AG10803 (cell line): ENCODE results near the gene METTL22.

Experiments used
- DNase-seq: peaks from one replicate; pipeline ENCODE4 v3.0.0; 2010; ENCODE audit warnings: low read depth
- H3K4me3 ChIP-seq: 2 replicates; pipeline ENCODE4 v1.5.1; 2011; ENCODE audit warnings: mild to moderate bottlenecking, low read length, control low read depth
- CTCF ChIP-seq: conservative IDR thresholded peaks from 2 replicates; pipeline ENCODE4 v1.5.1; 2011; ENCODE audit warnings: mild to moderate bottlenecking, low read length, control low read depth, inconsistent platforms

The METTL22 gene, protein sequence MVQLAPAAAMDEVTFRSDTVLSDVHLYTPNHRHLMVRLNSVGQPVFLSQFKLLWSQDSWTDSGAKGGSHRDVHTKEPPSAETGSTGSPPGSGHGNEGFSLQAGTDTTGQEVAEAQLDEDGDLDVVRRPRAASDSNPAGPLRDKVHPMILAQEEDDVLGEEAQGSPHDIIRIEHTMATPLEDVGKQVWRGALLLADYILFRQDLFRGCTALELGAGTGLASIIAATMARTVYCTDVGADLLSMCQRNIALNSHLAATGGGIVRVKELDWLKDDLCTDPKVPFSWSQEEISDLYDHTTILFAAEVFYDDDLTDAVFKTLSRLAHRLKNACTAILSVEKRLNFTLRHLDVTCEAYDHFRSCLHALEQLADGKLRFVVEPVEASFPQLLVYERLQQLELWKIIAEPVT

GRCh38 chr16:8621572-8622314 lies at the start of gene METTL22:
TSS of gene METTL22 (plus strand) at chr16:8621698. CDS start at chr16:8625666, 3,968 bp downstream.
- peak; percentile 84 for DNase-seq
- no peak for TF ChIP-seq CTCF
- H3K4me3 ChIP-seq, result peak within 1 kb of the TSS; percentile 99

GRCh38 chr16:8572063-8572918 lies 49.2 kb upstream of the METTL22 start:
- H3K4me3 ChIP-seq, result no peak overlapping the region

GRCh38 chr16:8572919-8573724 lies 48.4 kb upstream of the METTL22 start:
- H3K4me3 ChIP-seq, result no peak overlapping the region; the same call in 1 of the 2 replicates
- peak; percentile 57 for DNase-seq
- TF ChIP-seq CTCF, result peak; percentile 62

More at GRCh38 chr16:8572063-8572918, 49.2 kb upstream of the METTL22 start:
- TF ChIP-seq CTCF, result no peak
- no peak for DNase-seq

DNA sequence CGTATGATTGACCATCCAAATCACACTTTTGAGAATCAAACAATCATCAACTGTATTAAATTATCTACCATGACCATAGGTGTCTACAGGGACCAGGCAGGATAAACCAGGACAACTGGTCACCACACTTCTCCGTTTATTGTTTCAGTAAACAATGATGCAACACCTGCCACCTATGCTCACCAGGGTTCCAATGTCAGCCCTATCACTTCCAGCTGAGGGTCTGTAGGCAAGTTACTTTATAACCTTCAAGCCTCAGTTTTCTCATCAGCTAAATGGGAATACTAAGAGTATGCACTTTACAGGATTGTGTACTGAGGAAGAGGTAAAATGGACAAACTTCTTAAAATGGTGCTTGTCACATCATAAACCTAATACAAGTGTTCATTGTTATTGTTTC lies 46.1 kb upstream of the METTL22 start:
- no peak overlapping the region for H3K4me3 ChIP-seq
- TF ChIP-seq CTCF, result no peak
- no peak for DNase-seq

DNA sequence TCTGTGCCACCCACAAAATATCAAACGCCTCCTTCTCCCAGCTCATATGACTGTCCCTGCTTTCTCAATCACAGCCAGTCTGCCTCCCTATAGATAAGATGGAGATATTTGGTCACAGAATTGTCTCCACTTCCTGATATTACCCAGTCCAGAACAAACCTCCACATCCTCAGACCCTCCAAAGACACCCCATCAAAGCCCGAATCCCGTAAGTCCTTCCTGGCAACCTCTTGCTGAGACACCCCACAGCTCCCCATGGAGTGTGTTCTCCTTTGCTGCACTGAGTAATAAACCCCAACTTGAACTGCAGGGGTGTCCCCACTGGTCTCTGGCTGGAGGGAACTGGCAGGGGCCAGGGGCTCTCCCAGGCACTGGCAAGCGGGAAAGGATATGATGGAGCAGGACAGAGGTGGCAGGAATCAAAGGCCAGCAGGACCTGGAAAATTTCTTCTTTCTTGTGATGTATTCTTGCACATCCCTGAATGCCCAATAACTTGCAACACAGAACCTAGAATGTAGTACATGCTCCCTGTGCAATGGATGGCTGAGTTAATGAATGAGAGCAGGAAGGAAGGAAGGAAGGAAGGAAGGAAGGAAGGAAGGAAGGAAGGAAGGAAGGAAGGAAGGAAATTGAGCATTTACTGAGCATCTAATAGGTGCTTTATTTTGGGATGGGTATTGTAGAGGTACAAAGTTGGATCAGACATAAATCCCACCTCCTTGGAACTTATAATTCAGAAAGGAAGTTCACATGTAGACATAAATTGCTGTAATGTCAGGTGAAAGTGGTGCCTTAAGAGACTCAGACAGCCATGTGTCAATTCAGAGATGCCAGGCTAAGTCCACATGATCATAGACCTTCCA lies 45.1 kb upstream of the METTL22 start:
- H3K4me3 ChIP-seq, result no peak overlapping the region
- DNase-seq, result no peak
- no peak for TF ChIP-seq CTCF
